K562 (cell line): ENCODE results near the gene AP1M2.

ENCODE experiments used
- BCLAF1 ChIP-seq, 2 experiments: fragments of 450-650 bp in 1 of 2; IDR thresholded peaks; 2 replicates each; pipeline ENCODE4 v1.6.1; 2011 to 2017; ENCODE audit warnings: low read depth in 2 of 2, antibody characterized with exemption in 1 of 2, borderline replicate concordance in 1 of 2, low read length in 1 of 2, mild to moderate bottlenecking in 1 of 2, mixed read lengths in 1 of 2; ENCODE audit not compliant: control insufficient read depth in 1 of 2
- CBFB ChIP-seq: sonication (generic); formaldehyde crosslinking; IDR thresholded peaks from 2 replicates; pipeline ENCODE4 v1.4.0; 2020; ENCODE audit warnings: mild to moderate bottlenecking, missing genetic modification reagents
- FOSL1 ChIP-seq: fragments of 200-800 bp; sonication (Bioruptor generic); conservative IDR thresholded peaks from 2 replicates; pipeline ENCODE4 v1.6.1; 2016; ENCODE audit warnings: missing genetic modification characterization, missing compliant biosample characterization
- HMGXB4 ChIP-seq: sonication (generic); formaldehyde crosslinking; IDR thresholded peaks from 2 replicates; pipeline ENCODE4 v1.8.1; 2023; ENCODE audit warnings: mild to moderate bottlenecking, missing genetic modification reagents
- KDM2B ChIP-seq: fragments of 250-450 bp; sonication (Bioruptor Pico); IDR thresholded peaks from 2 replicates; pipeline ENCODE4 v1.8.0; 2021; ENCODE audit warnings: mild to moderate bottlenecking, moderate library complexity
- MYNN ChIP-seq, 2 experiments: sonication (generic); formaldehyde crosslinking in 1 of 2; IDR thresholded peaks; 2 replicates each; pipeline versions ENCODE4 v1.5.0 to v1.6.1; 2016 to 2020; ENCODE audit warnings: antibody characterized with exemption in 1 of 2, missing genetic modification reagents in 1 of 2
- STAT6 ChIP-seq: sonication (generic); formaldehyde crosslinking; IDR thresholded peaks from 2 replicates; pipeline ENCODE4 v1.8.1; 2023; ENCODE audit warnings: mild to moderate bottlenecking, missing genetic modification reagents
- USF1 ChIP-seq: sonication (generic); formaldehyde crosslinking; IDR thresholded peaks from 2 replicates; pipeline ENCODE4 v1.9.0; 2022; ENCODE audit warnings: mild to moderate bottlenecking, missing genetic modification reagents
- ZBTB1 ChIP-seq: sonication (generic); formaldehyde crosslinking; IDR thresholded peaks from 2 replicates; pipeline ENCODE4 v1.8.1; 2023; ENCODE audit warnings: missing genetic modification reagents, low read depth, mild to moderate bottlenecking, borderline replicate concordance
- ZNF232 ChIP-seq: sonication (generic); formaldehyde crosslinking; IDR thresholded peaks from 2 replicates; pipeline ENCODE4 v1.8.0; 2022; ENCODE audit warnings: mild to moderate bottlenecking, missing genetic modification reagents
- ZNF282 ChIP-seq: sonication (generic); formaldehyde crosslinking; IDR thresholded peaks from 2 replicates; pipeline ENCODE4 v1.8.1; 2023; ENCODE audit warnings: missing genetic modification reagents

GRCh38 chr19:10565028-10565566 is 22.0 kb downstream of the AP1M2 start:
- TF ChIP-seq USF1 (peak; percentile 66), BCLAF1 (IDR thresholded peaks at IDR 0.05; ENCODE audit: borderline replicate concordance in 1 of 2, control insufficient read depth in 1 of 2, low read depth in 2 of 2, low read length in 1 of 2) (no peak), CBFB (CRISPR knock-in tag) (no peak), HMGXB4 (no peak), FOSL1 (tag) (no peak), MYNN (IDR thresholded peaks at IDR 0.05) (no peak), MYNN (CRISPR knock-in tag; IDR thresholded peaks at IDR 0.05) (no peak), ZNF282 (CRISPR knock-in tag) (no peak), ZBTB1 (no peak), STAT6 (no peak), KDM2B (CRISPR knock-in tag) (no peak), ZNF232 (CRISPR knock-in tag) (no peak)
